ENCODE results near the gene NHS. TPM values are rescaled to one million over a fixed set of nuclear protein-coding genes. Genes with fewer than 3 reads are reported as not detected.

The NHS gene
- total and polyA plus RNA-seq, 7 donors, result 0.04 to 1.3 (median 0.22) TPM

DNA sequence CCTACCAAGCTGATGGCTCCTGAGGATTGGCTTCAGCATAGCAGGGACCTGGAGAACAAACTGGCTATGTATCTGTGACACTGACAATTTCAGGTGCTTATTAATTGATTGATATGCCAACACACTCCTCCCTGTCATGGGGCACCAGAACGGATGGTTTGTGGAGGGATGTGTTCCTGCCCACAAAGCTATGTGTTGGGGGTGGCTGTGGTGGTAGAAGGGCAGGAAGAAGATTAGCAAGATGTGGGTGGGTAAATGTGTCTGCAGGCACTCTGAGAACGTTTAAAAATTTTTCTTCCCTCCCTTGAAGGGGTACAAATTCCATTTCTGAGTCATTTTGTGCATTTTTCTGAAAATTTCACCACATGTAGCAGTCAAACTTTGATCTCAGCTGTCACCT is 307.3 kb downstream of the NHS start:
- H3K36me3 ChIP-seq (ENCODE audit: insufficient read depth in 1 of 2, low read depth in 1 of 2), result no peaks in the 10 kb centered on the region
- no peak for TF ChIP-seq CTCF (IDR thresholded peaks at IDR 0.05)
- peaks cover 0 to 3% (median 0%) of the 10 kb centered on the region in 3 donors for H3K27me3 ChIP-seq (ENCODE audit: insufficient read depth in 3 of 3, low read length in 2 of 3)
- H3K9me3 ChIP-seq, result no peaks in the 10 kb centered on the region
- no peak for ATAC-seq
- DNase-seq, result no peak
- no peak overlapping the region for H3K27ac ChIP-seq
- intact Hi-C loops (cut with DNase I), result loop anchor here in 1 of 2 donors (10.0 kb wide), 1 partner anchor 557 kb away; no protein-coding TSS in a partner anchor
- no peaks in the 10 kb centered on the region for H3K4me1 ChIP-seq
- no peak overlapping the region for H3K4me3 ChIP-seq
- 56 to 74% (median 73%) methylated on average over 2 of the region's 2 CpGs for WGBS, 3 donors

DNA sequence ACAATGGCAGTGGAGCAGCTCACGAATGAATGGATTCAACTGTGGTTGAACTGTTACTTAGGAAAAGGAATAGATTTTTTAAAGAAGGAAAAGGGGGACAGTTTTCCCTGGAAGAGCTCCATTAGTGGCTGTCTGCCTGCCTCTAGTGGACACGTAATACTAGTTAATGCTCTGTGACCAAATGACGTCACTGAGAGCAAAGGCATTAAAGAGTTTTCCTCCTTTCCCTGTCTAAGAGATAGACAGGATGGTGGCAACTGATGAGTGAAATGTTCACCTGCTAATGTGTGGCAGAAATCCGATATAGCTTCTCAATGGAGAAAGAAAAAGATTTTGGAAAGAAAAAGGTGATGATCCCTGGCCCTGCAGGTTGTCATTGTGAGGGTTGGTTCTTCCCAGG is 310.0 kb downstream of the NHS start:
- WGBS, 3 donors, result 48 to 72% (median 55%) methylated on average over 4 of the region's 4 CpGs
- H3K4me3 ChIP-seq, result no peak overlapping the region
- no peaks in the 10 kb centered on the region for H3K36me3 ChIP-seq (ENCODE audit: insufficient read depth in 1 of 2, low read depth in 1 of 2)
- intact Hi-C loops (cut with DNase I), result loop anchor here in 1 of 2 donors (10.0 kb wide), 1 partner anchor 560 kb away; no protein-coding TSS in a partner anchor
- TF ChIP-seq CTCF (IDR thresholded peaks at IDR 0.05), result no peak
- no peaks in the 10 kb centered on the region for H3K9me3 ChIP-seq
- no peaks in the 10 kb centered on the region for H3K4me1 ChIP-seq
- no peak for DNase-seq
- H3K27me3 ChIP-seq (ENCODE audit: insufficient read depth in 3 of 3, low read length in 2 of 3), result no peaks in the 10 kb centered on the region
- H3K27ac ChIP-seq, result no peak overlapping the region
- no peak for ATAC-seq

- Histone ChIP-seq H3K4me3 (no peak overlapping the region), H3K27ac (no peak overlapping the region), H3K9me3 (no peaks in the 10 kb centered on the region), H3K27me3 (ENCODE audit: insufficient read depth in 3 of 3, low read length in 2 of 3) (peaks cover 0 to 5% (median 0%) of the 10 kb centered on the region in 3 donors), H3K36me3 (ENCODE audit: insufficient read depth in 1 of 2, low read depth in 1 of 2) (no peaks in the 10 kb centered on the region), H3K4me1 (no peaks in the 10 kb centered on the region)
- intact Hi-C loops (cut with DNase I), result loop anchor here in 1 of 2 donors (10.0 kb wide), 1 partner anchor 563 kb away; no protein-coding TSS in a partner anchor
- ATAC-seq (no peak), DNase-seq (no peak)
- TF ChIP-seq CTCF (IDR thresholded peaks at IDR 0.05), result no peak
- 89 to 100% (median 97%) methylated on average over 11 to 14 of the region's 14 CpGs for WGBS, 3 donors
Observed at GRCh38 chrX:17687648-17688047, 312.6 kb downstream of the NHS start.

DNA sequence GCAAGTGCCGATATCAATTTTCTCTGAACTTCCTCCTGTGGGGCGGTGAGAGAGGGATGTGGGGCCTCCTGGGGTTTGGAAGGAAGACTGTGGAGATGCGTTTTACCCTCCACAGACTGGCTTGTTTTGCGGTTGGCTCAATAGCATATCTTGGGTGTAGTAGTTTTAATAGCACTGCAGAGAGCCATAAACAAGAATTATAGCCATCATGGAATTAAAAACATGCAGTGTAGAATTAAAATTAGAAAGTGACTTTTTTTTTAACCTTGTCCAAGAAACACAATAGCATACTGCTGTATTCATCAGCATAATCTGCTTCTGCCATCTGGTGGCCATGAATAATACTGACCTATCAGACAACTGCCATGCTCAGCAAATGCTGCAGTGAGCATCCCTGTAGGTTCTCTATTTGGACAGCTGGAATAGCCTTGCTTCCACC is 315.0 kb downstream of the NHS start:
- TF ChIP-seq CTCF (IDR thresholded peaks at IDR 0.05), result peak; percentile 74
- WGBS, 3 donors, result 8 to 30% (median 10%) methylated on average over 4 of the region's 4 CpGs

More for the DNA sequence above, 315.0 kb downstream of the NHS start:
- H3K27ac ChIP-seq, result no peak overlapping the region
- H3K36me3 ChIP-seq (ENCODE audit: insufficient read depth in 1 of 2, low read depth in 1 of 2), result no peaks in the 10 kb centered on the region
- no peaks in the 10 kb centered on the region for H3K9me3 ChIP-seq
- ATAC-seq (peak; percentile 73 to 90 (median 78)), DNase-seq (no peak)
- H3K4me1 ChIP-seq, result no peaks in the 10 kb centered on the region
- peaks cover 0 to 11% (median 0%) of the 10 kb centered on the region in 3 donors for H3K27me3 ChIP-seq (ENCODE audit: insufficient read depth in 3 of 3, low read length in 2 of 3)
- no peak overlapping the region for H3K4me3 ChIP-seq
- intact Hi-C loops (cut with DNase I), result loop anchor here (2.0 to 10.0 kb wide), 4 partner anchors 155 to 565 kb away; no protein-coding TSS in a partner anchor

Data from psoas muscle (tissue), 8 donors.